ENCODE data around the gene NUDT14.

NUDT14 gene

GRCh38 chr14:105180592-105181548 is at the start of gene NUDT14:
TSS of gene NUDT14 (minus strand) at chr14:105181312. CDS start at chr14:105181209, 103 bp downstream.
- DNase-seq (ENCODE audit: low read depth), result peak; percentile 87

DNA sequence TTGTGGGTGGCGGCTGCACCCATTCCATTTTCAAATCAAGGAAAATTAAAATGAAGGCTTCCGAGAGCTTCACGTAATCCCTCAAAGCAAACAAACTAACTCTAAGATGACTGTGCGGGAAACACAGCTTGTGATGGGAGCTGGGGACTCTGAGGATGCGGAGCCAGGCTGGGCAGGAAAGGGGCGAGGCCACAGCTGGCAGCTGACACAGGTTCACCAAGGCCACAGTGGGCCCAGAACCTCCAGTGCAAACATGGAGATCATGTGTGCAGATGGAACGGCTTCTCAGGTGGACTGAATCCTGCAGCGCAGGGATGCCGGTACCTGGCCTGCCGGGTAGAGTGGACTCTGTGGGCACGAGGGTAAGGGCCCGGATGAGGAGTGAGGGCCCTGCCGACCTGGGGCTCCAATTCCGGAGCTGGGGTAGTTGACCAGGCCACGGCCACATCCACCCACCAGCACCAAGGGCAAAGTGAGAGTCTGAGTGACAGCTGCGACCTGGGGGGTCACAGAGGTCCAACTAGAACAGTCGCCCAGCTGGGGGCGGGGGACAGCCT is 48.1 kb upstream of the NUDT14 start:
- no peak for DNase-seq (ENCODE audit: low read depth)

- no peak for DNase-seq (ENCODE audit: low read depth)
Observed at GRCh38 chr14:105228562-105228961, 47.5 kb upstream of the NUDT14 start.

DNA sequence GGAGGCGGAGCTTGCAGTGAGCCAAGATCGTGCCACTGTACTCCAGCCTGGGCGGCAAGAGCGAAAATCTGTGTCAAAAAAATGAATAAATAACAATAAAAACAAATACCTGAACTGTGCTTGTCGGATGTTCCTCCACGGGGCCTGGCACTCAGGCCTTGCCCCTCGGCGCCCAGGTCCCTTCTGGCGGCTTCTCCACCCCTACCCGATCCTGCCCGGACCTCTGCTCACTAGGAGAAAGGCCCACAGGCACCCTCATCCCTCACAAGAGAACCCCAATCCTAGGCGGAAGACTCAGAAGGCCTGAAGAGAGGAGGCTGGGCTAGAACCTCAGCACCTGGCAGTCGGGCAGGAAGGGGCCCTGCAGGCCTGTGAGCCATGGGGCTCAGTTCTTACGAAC is 46.2 kb upstream of the NUDT14 start:
- DNase-seq (ENCODE audit: low read depth), result no peak

DNA sequence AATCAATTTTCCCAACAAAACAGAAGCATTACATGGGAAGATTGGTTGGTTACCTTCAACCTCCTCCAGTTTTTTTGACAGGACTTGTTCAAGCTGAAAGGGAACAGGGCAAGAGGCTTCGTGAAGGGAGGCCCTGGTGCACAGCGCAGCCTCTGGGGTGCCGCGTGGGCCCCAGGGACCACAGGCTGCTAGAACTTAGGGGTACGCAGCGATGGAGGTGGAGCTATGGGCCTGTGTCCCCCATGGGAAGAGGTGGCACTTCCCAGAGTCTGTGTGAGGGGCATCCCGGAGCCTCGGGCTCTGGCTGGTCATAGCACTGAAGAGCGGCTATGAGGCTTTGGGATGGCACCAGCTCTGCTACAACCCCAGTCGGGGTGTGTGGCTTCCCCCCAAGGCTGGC is 45.1 kb upstream of the NUDT14 start:
- DNase-seq (ENCODE audit: low read depth), result no peak

GRCh38 chr14:105224845-105225570 is 43.9 kb upstream of the NUDT14 start:
- DNase-seq (ENCODE audit: low read depth), result no peak

- DNase-seq (ENCODE audit: low read depth), result no peak
Observed at GRCh38 chr14:105223770-105224544, 42.8 kb upstream of the NUDT14 start.

DNA sequence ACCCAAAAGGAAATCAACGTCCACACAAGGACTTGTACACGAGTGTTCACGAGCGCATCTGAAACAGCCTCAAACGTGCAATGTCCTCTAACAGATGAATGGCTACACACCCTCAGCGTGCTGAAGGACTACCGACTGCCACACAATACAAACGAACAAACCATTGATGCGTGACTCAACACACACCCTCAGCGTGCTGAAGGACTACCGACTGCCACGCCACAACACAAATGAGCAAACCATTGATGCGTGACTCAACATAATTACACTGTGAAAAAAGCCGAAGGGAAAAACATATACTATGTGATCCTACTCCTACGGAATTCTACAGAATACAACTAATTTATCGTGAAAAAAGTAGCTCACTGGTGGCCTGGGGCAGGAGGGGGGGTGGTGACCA is 42.1 kb upstream of the NUDT14 start:
- DNase-seq (ENCODE audit: low read depth), result no peak

GRCh38 chr14:105221598-105222178 is 40.6 kb upstream of the NUDT14 start:
- no peak for DNase-seq (ENCODE audit: low read depth)

DNA sequence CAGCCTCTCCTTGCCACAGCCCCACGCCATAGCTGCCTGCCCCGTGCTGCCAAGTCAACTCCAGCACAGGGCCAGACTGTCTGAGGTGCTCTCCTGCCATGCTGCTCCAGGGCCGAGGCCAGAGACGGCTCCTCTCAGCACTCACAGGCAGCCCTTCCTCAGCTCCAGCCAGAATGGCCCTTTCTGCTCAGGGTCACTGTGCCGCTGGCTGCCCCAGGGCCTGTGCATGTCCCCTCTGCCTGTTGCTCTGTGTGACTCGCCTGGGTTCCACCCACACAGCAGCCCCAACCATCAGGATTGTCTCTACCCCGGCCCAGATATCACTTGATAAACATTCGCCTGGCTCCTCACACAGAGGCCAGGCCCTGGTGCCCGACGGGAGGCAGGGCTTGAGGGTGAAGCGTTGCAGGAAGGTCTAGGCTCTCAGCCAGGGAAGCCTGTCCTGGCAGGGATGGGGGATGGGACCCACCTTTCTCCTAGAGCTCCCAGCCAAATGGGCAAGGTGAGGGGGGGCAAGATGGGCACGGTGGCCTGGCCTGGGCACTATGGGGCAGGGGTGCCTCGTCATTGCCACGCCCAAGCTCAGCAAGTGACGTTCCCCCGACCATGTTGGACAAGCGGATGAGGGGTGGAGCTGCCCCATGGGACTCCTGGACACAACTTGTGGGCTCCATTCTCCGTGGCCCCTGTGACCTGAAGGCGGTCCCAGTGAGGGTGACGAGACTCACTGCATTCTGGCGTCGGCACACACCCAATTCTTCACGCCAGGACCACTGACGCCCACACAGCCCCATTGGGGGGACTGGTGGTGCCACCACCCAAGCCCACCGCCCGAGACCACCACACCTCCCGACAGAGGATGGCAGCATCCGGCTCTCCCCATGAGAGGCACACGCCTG is 39.8 kb upstream of the NUDT14 start:
- no peak for DNase-seq (ENCODE audit: low read depth)

DNA sequence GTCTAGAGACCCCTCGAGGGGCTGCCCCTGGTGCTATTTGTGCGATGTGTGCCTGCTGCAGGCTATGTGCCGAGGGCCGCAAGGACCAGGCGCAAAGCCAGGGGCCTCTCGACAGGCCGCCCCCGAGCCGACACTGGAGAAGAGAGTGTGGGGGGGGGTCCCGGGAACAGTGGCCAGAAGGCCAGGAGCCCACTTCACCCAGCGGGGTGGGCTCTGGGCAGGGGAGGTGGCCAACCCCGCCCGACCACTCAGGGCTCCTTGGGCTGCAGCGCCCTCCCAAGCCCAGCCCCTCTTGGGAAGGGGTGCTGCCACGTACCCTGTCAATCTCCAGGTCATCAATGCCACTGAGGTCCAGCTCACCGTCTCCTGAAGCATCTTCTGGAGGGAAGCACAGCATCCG is 38.6 kb upstream of the NUDT14 start:
- no peak for DNase-seq (ENCODE audit: low read depth)

- DNase-seq (ENCODE audit: low read depth), result no peak
Observed at GRCh38 chr14:105219043-105219612, 38.0 kb upstream of the NUDT14 start.

DNA sequence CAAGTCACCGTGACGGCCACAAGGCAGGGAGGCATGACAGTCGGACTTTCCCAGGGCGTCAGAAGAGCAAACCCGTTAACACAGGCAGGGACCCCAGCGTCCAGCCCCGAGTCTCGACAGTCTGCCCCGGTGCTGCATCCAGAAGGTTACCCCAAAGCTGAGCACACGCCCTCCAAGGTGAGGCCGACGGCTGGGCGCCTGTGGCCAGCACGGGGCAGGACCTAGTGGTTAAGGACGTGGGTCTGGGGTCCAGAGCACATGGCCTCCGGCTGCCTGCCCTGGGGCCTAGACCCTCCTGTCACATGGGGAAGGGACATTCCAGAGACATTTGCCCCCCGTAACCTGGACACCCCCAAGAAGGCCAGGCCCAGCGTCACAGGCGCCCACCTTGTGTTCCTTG is 37.5 kb upstream of the NUDT14 start:
- no peak for DNase-seq (ENCODE audit: low read depth)

DNA sequence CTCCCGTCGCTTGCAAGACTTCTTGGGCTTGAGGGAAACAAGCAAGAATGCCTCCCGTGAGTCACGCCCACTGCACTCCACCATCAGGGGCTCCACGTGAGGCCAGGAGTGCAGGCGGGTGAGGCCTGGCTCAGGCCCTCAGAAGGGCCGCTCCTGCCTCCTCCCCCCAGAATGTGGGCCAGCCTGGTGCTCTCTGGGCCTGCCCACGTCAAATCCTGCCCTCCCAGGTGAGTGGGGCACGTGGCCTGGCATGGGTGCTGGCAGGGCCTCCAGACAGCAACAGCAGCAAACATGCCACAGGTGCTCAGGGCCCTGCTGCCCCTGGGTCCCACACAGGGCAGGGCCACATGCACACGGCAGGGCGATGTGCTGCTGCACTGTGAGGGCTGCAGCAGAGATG is 36.7 kb upstream of the NUDT14 start:
- no peak for DNase-seq (ENCODE audit: low read depth)

DNA sequence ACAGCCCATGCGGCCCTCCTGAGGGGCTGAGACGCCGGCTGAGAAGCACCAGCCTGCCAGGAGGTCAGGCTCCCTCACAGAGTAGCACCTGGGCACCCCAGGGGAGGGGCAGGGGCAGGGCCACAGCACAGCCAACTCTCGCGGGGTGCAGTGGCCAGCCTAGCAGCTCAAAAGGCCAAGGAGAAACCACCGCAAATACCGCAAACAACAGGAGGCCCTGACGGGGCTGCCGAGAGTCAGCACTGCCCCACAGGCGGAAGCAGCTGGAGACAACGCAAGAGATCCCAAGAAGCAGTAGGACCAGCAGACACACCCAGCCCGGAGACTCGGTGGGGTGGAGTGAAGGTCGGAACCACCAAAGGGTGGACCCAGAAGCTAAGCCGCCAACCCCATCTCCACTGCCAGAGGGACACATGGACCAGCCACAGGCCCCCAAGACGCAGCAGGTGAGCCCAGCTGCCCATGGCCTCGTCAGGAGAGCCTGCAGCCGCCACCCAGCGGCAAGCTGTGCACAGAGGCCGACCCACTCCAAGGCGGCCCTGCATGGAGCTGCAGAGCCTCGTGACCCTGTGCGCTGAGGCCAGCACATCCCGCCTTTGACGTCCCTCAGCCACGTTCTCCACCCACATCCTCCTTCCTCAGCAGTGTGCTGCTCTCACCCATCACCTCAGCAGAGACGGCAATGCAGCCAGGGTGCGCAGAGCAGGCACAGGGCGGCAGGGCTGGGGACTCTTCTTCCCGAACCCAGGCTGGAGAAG is 35.6 kb upstream of the NUDT14 start:
- DNase-seq (ENCODE audit: low read depth), result no peak

DNA sequence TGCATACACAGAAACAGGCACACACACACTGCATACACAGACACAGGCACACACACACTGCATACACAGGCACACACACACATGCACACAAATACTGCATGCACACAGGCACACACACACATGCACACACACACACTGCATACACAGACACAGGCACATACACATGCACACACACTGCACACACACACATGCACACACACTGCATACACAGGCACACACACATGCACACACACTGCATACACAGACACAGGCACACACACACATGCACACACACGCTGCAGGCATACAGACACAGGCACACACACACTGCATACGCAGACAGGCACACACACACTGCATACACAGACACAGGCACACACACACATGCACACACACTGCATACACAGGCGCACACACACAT is 34.5 kb upstream of the NUDT14 start:
- no peak for DNase-seq (ENCODE audit: low read depth)

DNA sequence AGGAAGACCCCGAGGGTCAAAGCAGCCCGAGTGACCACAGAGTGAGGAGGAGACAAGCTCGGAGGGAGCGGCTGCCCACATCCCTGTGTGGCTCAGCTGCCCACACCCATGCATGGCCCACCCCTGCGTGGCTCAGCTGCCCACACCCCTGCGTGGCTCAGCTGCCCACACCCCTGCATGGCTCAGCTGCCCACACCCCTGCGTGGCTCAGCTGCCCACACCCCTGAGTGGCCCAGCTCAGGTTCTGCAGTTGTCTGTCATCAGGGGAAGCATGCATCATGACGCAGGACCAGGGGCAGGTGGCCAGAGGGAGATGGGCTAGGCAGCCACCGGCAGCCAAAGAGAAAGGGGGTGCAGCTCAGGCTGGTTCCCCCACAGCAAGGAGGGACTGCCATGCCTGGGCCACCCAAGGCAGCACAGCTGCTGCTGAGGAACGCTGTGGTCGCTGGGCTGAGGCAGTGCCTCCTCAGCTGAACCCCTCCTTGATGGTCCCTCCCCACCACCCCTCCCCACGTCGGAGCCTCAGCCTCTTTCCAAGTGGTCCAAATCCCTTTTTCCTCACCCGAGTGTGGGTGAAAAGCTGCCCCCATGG is 33.3 kb upstream of the NUDT14 start:
- no peak for DNase-seq (ENCODE audit: low read depth)

GRCh38 chr14:105213361-105213760 is 32.2 kb upstream of the NUDT14 start:
- DNase-seq (ENCODE audit: low read depth), result no peak

Data from activated T-cell treated with anti-CD3 and anti-CD28 coated beads for 48 hours (primary cell).